Measurements from ENCODE around the gene PSMB10. TPM values are rescaled to one million over a fixed set of nuclear protein-coding genes. Genes with fewer than 3 reads are reported as not detected.

Gene PSMB10
- total and polyA plus RNA-seq, 2 of the 8 experiments (the other 6 are each of a cell fraction or from before 2014, with no cell fraction given): 32.1 to 61.9 TPM

DNA sequence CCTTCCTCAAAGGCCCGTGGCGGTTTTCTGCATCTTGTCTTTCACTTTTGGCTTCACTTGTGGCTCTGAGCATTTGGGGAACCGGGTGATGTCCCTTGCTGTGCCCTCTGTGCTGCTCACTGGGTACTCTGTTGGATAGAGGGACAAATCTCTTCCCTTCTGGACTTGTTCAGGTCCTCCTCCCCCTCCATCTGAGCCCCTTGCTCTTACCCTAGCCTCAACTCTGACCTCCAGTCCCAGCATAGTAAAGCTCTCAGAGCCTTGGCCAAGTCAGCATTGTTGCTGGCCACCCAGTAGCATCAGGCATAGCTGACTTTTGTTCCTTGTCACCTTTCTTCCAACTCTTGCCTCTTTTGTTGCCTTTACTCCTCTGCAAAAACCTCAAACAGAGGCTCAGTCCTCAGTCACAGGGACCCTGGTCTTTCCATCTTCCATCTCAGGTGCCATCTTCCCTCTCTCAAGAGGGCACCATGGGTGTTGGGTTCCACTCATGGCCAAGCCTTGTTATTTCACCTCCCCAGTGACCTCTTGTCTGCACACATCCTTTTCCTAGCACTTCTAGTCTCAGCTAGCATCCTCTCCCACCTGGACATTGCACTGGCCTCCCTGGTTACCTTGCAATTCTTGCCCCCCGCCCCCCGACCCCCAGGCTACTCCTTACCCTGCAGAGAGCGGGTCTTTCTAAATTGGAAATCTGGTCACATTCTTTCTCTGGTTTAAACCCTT, 393 bp upstream of the PSMB10 start:
- Histone ChIP-seq H3K9me3 (ENCODE audit: insufficient read depth in 2 of 2, low read depth in 1 of 2, low read length in 1 of 2) (no peaks in the 10 kb centered on the region), H2BK120ac (replicated peaks; ENCODE audit: low read depth, low read length) (no peak overlapping the region), H3K79me1 (ENCODE audit: low read depth, low read length) (peaks cover 4% of the 10 kb centered on the region; the same call in 1 of the 2 replicates), H3K23me2 (ENCODE audit: low read depth, low read length) (peaks cover 18% of the 10 kb centered on the region), H3K23ac (ENCODE audit: insufficient read length) (no peak overlapping the region), H3K36me3 (ENCODE audit: control insufficient read depth in 2 of 4, insufficient read depth in 4 of 4, low read length in 3 of 4) (no peaks in the 10 kb centered on the region), H3K27ac (ENCODE audit: low read depth, low read length) (no peak overlapping the region), H4K8ac (ENCODE audit: extremely low read depth, insufficient read depth, low read length) (peak overlapping the region; percentile 63; the same call in 1 of the 2 replicates), H3K4me2 (ENCODE audit: insufficient read depth in 1 of 2, low read depth in 2 of 2, low read length in 2 of 2) (peak overlapping the region; percentile 96), H2BK12ac (ENCODE audit: low read depth, low read length) (peak overlapping the region; percentile 68; the same call in 1 of the 2 replicates), H4K91ac (replicated peaks; ENCODE audit: insufficient read length, low read length) (peak overlapping the region; percentile 0), H3K18ac (ENCODE audit: extremely low read depth, low read length) (peak overlapping the region; percentile 81), H4K20me1 (replicated peaks in 1 of 2; ENCODE audit: control insufficient read depth in 1 of 2, insufficient read depth in 2 of 2, low read length in 2 of 2) (peaks cover 4 to 12% of the 10 kb centered on the region in 2 experiments), H2AFZ (ENCODE audit: low read length) (no peak overlapping the region), H3K79me2 (ENCODE audit: control insufficient read depth in 1 of 2, insufficient read depth in 2 of 2, low read length in 2 of 2) (0 out of 4 replicates have a peak, but pooled peaks cover 0 to 3% of the 10 kb centered on the region in 2 experiments), H4K5ac (ENCODE audit: insufficient read length, low read depth, low read length) (peak overlapping the region; percentile 6), H3K27me3 (replicated peaks in 1 of 4; ENCODE audit: control insufficient read depth in 3 of 4, extremely low read depth in 1 of 4, insufficient read depth in 3 of 4, low read length in 3 of 4) (no peaks in the 10 kb centered on the region), H3K4me1 (replicated peaks in 1 of 4; ENCODE audit: control insufficient read depth in 3 of 4, insufficient read depth in 4 of 4, low read length in 3 of 4) (peaks cover 0 to 15% (median 8%) of the 10 kb centered on the region in 4 experiments; a peak in 5 of 7 replicates), H2AK5ac (ENCODE audit: low read depth, low read length) (0 out of 2 replicates have a peak overlapping the region, but pooled peaks have one; percentile 2), H2BK15ac (ENCODE audit: low read length) (peak overlapping the region; percentile 63; the same call in 1 of the 2 replicates), H3K14ac (ENCODE audit: insufficient read length) (no peak overlapping the region), H2BK5ac (ENCODE audit: low read depth, low read length) (no peak overlapping the region; the same call in 1 of the 2 replicates), H3K9ac (replicated peaks in 1 of 4; ENCODE audit: extremely low read depth in 1 of 4, low read depth in 3 of 4, low read length in 3 of 4) (peak overlapping the region; percentile 60 to 89 (median 70)), H3K4me3 (ENCODE audit: extremely low read depth in 1 of 4, insufficient read depth in 2 of 4, low read depth in 3 of 4, low read length in 4 of 4) (peak overlapping the region; percentile 69 to 98 (median 92)), H3K4ac (replicated peaks; ENCODE audit: insufficient read length, low read depth, low read length) (peak overlapping the region; percentile 45), H3K56ac (replicated peaks; ENCODE audit: insufficient read length, low read depth, low read length) (no peak overlapping the region), H2BK20ac (ENCODE audit: low read length) (no peak overlapping the region)
- no peak for TF ChIP-seq CBX5 (IDR thresholded peaks at IDR 0.05; ENCODE audit: low read depth, low read length)
- TF ChIP-seq, protein P1, sequence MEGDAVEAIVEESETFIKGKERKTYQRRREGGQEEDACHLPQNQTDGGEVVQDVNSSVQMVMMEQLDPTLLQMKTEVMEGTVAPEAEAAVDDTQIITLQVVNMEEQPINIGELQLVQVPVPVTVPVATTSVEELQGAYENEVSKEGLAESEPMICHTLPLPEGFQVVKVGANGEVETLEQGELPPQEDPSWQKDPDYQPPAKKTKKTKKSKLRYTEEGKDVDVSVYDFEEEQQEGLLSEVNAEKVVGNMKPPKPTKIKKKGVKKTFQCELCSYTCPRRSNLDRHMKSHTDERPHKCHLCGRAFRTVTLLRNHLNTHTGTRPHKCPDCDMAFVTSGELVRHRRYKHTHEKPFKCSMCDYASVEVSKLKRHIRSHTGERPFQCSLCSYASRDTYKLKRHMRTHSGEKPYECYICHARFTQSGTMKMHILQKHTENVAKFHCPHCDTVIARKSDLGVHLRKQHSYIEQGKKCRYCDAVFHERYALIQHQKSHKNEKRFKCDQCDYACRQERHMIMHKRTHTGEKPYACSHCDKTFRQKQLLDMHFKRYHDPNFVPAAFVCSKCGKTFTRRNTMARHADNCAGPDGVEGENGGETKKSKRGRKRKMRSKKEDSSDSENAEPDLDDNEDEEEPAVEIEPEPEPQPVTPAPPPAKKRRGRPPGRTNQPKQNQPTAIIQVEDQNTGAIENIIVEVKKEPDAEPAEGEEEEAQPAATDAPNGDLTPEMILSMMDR (IDR thresholded peaks at IDR 0.05; ENCODE audit: control extremely low read depth in 1 of 3, insufficient read depth in 1 of 3, low read depth in 1 of 3, low read length in 3 of 3): no peak
- WGBS, 2 experiments (ENCODE audit: extremely low coverage in 1 of 2, insufficient coverage in 1 of 2, insufficient read length in 1 of 2, insufficient replicate concordance in 2 of 2, low coverage in 1 of 2, low lambda C conversion rate in 2 of 2, missing lambda C conversion rate in 1 of 2): 61% methylated on average over 6 of the region's 6 CpGs; no CpG with 5 or more reads in 1 of the 2 experiments
- DNase-seq (ENCODE audit: low read depth in 1 of 2, low spot score in 2 of 2) (no peak), FAIRE-seq (no peak)
- ChIA-PET CTCF (ENCODE audit: partially characterized antibody) (interaction anchor here (1.0 to 27.1 kb wide), 4 partner anchors 8 to 104 kb away, joined by 3 to 623 read pairs (median 4); partner anchors contain the start of genes EDC4, NRN1L and PSKH1), POLR2A (ENCODE audit: partially characterized antibody) (interaction anchor here (1.0 to 4.2 kb wide), 11 partner anchors 7 to 270 kb away, joined by 3 to 47 read pairs (median 11); partner anchors contain the start of genes DDX28, DUS2, LCAT and NRN1L)

All from H1 (cell line).